NCI-H187 treated with DMSO at 0.1 percent for 48 hours (cell line): Measurements from ENCODE around the gene FAM83C.
A peak's percentile ranks its signal among the peaks of the same experiment; 100 is the strongest.

Experiments used
- DNase-seq: peaks from one replicate; lab custom pipeline; 2025; lab: John Stamatoyannopoulos, UW

FAM83C gene

DNA sequence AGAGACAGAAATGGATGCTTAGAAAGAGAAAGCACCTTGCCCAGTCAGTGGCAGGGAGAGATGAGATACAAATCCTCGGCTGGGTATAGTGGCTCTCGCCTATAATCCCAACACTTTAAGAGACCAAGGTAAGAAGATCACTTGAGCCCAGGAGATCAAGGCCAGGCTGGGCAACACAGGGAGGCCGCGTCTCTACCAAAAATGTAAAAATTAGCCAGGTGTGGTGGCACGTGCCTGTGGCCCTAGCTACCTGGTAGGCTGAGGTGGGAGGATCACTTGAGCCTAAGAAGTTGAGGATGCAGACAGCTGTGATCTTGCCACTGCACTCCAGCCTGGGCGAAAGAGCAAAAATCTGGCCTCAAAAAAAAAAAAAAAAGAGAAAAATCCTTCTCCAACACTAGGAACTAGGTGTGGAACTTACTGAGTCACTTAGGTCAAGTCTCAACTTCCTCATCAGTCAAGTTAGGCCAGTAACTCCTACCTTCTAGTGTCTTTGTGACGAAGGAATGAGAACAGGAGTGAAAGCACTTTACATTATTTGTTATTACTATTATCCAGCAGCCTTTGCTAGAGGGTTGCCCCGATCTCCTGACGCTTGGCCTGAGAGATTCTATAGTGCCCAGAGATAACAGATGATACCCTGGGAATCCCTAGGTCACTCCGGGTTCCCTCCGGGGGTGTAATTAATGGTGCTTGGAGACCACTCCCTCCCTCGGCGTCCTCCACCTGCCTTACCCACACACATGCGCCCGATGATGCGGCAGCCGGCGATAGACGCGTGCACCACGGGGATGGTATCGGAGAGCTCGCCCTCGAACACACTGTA, 8.6 kb downstream of the FAM83C start:
- no peak for DNase-seq

GRCh38 chr20:35281506-35282101, 10.6 kb downstream of the FAM83C start:
- no peak for DNase-seq

DNA sequence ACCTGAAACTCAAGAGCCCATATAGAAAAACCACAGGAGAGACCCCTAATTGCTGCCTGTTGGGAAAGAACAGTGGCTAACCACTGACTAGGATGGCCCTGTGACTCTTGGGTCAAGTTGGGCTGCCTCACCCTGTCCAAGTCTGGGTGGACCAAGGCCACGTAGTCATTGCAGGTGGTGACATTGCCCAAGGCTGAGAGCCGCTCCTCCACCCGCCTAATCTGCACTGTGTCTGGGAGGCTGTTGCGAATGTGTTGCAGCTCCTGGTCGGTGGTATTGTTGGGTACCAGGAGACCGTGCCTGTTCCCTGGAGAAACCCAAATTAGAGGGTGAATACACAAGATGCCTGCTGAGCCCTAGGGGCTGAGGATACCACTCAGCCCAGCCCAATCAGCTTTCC, 11.7 kb downstream of the FAM83C start:
- no peak for DNase-seq

DNA sequence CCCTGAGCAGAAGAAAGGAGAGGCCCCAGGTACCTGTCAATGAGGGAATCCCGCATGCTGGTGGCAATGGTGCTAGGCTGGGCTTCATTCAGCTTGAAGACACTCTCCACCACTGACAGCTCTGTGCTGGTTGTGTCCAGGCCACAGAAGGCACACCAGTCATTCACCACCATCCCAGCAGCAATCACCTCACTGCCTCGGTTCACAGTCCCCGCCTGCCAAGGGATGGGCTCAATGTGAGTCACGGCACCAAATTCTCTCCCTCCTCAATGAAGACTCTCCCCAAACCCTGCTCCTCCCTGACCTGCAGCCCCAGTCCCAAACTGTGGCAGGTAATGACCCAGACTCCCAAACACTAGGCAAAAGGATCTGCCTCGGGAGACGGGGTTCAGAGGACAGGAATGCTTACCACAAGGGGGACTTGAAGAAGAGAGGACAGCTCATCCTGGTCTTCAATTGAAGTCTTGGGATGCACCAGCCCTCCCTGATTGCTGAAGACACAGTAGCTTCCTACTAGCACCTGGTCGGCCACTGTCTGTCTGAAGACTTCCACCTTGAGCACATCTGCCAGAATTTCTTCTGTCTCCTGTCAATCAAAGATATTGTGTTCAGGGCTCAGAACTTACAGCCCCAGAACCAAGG, 12.6 kb downstream of the FAM83C start:
- no peak for DNase-seq

GRCh38 chr20:35279040-35279439, 13.2 kb downstream of the FAM83C start:
- no peak for DNase-seq

DNA sequence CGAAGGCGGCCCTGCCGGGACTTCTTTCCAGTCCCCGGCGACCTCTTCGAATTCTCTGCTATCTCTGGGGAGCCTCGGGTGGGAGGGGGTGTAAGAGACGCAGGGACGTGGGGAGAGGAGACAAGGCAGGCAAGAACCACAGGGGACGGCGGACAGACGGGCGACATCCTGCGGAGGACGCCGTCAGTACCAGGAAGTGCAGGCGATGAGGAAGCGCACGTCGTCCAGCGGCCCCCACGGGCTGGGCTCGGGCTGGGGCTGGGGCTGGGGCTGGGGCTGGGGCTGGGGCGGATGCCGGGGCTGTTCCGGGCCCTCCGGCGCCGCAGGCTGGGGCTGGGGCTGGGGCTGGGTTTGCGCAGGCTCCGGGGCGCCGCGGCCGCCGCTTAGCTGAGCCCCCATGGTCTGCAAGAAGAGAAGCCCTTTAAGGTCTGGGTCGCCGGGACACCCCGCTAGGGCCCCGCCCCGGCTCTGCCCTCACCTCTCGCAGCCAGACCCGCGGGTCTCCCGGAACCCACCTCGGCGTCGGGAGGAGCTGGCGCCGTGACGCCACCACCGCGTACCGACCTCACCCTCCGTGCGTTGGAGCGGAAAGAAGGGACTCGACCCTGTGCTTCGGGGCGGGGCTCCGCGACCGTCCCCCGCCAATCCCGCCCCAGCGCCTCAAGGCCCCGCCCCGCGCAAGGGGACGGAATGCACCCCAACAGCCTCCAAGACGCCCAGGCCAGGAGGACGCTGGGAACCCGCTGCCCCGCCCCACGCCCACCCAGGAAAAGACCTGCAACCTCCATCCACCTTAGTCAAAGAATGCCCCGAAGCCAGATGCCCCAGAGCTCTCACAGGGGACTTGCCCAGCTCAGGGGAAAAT, 14.5 kb downstream of the FAM83C start, which contains the start of gene MMP24OS:
MMP24OS (minus strand) TSS at position 592 of the 865 bp plus-strand sequence; CDS start at position 399, 193 bp downstream.
- DNase-seq: peak; percentile 18

GRCh38 chr20:35277127-35277526, 15.1 kb downstream of the FAM83C start:
- DNase-seq: no peak

- no peak for DNase-seq
Measured at GRCh38 chr20:35276408-35276807, 15.8 kb downstream of the FAM83C start.

DNA sequence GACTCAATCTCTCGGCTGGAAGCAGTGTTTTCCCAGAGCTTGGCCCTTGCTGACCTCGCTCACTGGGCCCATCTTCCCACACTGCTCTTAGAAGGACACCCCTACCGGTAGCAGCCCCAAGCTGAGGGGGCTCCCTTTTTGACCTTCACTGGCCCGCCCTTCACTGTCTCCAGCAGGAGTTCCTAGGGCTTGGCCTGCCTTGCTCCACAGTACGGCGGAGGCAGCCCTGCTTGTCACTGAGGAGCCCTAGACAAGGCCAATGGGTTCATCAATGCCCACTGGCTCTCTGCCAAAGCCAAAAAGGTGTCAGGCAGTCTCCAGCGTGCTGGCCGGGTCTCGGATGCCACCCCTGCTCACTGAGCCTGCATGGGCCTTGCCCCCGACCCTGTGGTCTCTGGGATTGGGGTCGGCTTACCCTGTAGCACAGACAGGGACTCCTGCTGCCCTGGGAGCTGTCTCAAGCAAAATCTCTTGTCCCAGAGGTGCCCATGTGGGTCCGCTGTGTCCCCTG, 16.4 kb downstream of the FAM83C start:
- DNase-seq: no peak

- DNase-seq: no peak
Measured at GRCh38 chr20:35274172-35275092, 17.8 kb downstream of the FAM83C start.

GRCh38 chr20:35273449-35274171, 18.6 kb downstream of the FAM83C start:
- DNase-seq: no peak

GRCh38 chr20:35271904-35272303, 20.3 kb downstream of the FAM83C start:
- DNase-seq: no peak

DNA sequence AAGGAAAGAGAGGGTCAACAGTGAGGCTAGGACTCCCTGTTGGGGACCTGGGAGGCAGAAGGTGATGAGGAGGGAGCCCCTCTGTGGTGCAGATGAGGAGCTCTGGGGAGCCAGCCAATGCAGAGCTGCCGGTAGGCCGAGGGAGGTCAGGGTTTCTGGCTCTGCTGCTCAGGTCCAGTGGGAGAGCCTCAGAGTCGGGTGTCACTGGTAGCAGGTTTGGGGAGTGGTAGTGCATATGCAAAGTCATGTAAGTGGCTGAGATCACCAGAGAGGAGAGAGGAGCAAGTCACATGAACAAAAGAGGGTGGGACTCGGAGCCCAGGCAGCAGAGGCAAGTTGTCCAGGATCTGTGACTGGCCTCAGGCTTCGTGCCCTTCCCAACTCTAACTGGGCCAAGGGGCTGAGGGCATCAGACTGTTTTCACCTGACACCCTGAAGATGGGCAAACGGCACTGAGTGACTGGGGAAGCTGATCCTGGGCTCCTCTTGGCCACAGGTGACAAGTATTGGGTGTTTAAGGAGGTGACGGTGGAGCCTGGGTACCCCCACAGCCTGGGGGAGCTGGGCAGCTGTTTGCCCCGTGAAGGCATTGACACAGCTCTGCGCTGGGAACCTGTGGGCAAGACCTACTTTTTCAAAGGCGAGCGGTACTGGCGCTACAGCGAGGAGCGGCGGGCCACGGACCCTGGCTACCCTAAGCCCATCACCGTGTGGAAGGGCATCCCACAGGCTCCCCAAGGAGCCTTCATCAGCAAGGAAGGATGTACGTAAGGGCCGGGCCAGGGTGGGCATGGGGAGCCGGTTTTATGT, 20.9 kb downstream of the FAM83C start:
- no peak for DNase-seq

- DNase-seq: no peak
Measured at GRCh38 chr20:35270021-35270902, 22.0 kb downstream of the FAM83C start.

- DNase-seq: no peak
Measured at GRCh38 chr20:35269055-35269781, 23.0 kb downstream of the FAM83C start.

DNA sequence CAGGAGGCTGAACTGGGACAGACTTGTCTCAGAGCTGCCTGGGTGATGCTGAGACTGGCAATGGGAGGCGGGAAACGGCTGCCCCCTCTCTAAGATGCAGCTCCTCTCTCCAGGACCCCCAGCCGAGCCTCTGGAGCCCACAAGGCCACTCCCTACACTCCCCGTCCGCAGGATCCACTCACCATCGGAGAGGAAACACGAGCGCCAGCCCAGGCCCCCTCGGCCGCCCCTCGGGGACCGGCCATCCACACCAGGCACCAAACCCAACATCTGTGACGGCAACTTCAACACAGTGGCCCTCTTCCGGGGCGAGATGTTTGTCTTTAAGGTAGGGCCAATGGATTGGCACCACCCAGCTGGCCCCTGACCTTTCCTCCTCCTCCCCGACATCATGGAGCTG, 25.1 kb downstream of the FAM83C start:
- no peak for DNase-seq

- no peak for DNase-seq
Measured at GRCh38 chr20:35264755-35265154, 27.5 kb downstream of the FAM83C start.
